Stimulated activated CD8-positive, alpha-beta memory T cell treated with anti-CD3 and anti-CD28 coated beads, Interleukin-2, amount 100 ng/mL, for 48 hours (primary cell): ENCODE results near the gene NPL.

Experiments used
- DNase-seq, 2 donors: peaks; one replicate each; pipeline ENCODE4 v3.0.0-alpha.2; 2020; ENCODE audit warnings: low read depth in 2 of 2

Gene NPL

DNA sequence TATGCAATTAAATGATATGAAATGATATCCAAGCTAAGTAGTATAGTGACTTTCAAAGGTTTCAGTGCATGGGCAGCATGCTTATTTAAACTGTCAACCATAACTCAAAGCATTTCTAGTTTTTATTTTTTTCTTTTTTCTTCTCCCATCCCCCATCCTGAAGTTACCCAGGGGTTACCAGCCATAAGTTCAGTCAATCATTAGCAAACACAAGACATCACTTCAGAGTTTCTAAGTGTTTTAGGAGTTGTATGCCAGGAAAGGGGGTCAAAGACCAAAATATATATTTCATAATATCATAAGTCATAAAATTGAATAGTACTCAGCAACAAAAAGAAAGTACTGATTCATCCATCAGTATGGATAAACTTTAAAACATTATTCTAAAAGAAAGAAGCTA lies 78.3 kb downstream of the NPL start:
- no peak for DNase-seq

DNA sequence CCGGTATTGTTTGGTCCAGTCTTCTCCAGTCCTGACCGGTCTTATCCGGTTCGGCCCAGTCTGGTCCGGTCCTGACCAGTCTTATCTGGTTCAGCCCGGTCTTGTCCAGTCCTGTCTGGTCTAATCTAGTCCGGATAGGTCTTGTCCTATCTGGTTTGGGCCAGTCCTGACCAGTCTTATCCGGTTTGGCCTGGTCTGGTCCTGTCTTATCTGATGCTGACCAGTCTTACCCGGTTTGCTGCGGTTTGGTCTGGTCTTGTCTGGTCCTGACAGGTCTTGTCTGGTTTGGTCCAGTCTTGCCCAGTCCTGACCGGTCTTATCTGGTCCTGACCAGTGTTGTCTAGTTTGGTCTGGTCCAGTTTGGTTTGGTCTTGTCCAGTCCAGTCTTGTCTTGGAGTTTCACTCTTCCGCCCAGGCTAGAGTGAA lies 79.7 kb downstream of the NPL start:
- DNase-seq: no peak

DNA sequence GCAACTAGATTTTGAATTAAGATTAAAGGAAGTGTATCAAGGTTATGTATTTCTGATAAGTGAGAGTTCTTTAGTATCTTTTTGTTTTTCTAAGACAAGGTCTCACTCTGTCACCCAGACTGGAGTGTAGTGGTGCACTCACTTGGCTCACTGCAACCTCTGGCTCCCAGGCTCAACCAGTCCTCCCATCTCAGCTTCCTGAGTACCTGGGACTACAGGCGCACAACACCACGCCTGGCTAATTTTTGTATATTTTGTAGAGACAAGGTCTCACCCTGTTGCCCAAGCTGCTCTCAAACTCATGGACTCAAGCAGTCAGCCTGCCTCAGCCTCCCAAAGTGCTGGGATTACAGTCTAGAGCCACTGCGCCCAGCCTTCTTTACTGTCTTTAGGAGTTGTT lies 83.3 kb downstream of the NPL start:
- no peak for DNase-seq

GRCh38 chr1:182875889-182876288 lies 86.3 kb downstream of the NPL start:
- no peak for DNase-seq

GRCh38 chr1:182877331-182877730 lies 87.8 kb downstream of the NPL start:
- no peak for DNase-seq

DNA sequence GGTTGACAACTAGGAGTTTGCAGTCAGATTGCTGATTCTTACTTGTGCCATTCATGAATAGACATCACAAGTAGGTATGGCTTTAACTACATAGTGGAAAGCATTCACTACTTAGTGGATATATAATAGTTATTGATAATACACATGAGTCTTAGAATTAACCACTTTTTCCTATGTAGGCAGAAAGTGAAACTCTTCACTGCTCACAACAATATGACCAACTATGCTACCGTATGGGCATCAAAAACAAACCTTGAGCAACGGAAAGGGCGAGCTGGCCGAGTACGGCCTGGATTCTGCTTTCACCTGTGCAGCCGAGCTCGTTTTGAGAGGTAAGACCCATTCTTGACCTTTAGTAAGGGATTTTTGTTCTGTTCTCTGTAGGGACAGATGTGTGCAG lies 88.3 kb downstream of the NPL start:
- no peak for DNase-seq
